ENCODE data around the gene FBLL1. TPM values are rescaled to one million over a fixed set of nuclear protein-coding genes. Genes with fewer than 3 reads are reported as not detected.
A peak's percentile ranks its signal among the peaks of the same experiment; 100 is the strongest.

Gene FBLL1
- total and polyA plus RNA-seq, 2 donors (not counting 3 experiments of a cell fraction or from before 2014, with no cell fraction given) = 0.44 to 2.5 TPM

DNA sequence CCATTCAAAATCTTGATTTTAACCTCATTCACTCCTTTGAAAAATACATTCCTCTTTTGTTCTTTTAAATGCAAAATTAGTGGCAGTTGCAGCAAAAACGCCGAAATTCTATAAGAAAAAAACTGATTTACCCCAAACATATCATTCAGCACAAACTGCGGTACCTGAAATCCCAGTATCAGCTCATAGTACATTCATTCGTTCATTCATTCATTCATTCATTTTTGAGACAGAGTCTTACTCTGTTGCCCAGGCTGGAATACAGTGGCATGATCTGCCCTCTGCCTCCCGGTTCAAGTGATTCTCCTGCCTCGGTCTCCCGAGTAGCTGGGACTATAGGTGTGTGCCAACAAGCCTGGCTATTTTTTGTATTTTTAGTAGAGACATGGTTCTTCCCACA lies 20.4 kb downstream of the FBLL1 start:
- Histone ChIP-seq H3K9me3 (replicated peaks; ENCODE audit: control insufficient read depth, insufficient read depth, low read length) (no peaks in the 10 kb centered on the region), H3K4me3 (replicated peaks in 1 of 3; ENCODE audit: insufficient read depth in 1 of 3, low read depth in 1 of 3, low read length in 3 of 3) (no peak overlapping the region), H3K9ac (replicated peaks; ENCODE audit: extremely low read depth, insufficient read depth, low read length) (no peak overlapping the region), H3K4me1 (ENCODE audit: control insufficient read depth, extremely low read depth, insufficient read depth, low read length) (no peaks in the 10 kb centered on the region), H3K79me2 (ENCODE audit: control insufficient read depth, insufficient read depth, low read length) (peaks cover 32% of the 10 kb centered on the region), H4K20me1 (replicated peaks; ENCODE audit: control insufficient read depth, extremely low read depth, insufficient read depth, low read length) (peaks cover 8% of the 10 kb centered on the region), H2AFZ (ENCODE audit: low read depth, low read length) (no peak overlapping the region), H3K36me3 (ENCODE audit: control insufficient read depth in 2 of 2, extremely low read depth in 1 of 2, insufficient read depth in 2 of 2, low read length in 2 of 2) (peaks cover 3 to 8% of the 10 kb centered on the region in 2 experiments), H3K9me1 (replicated peaks; ENCODE audit: control insufficient read depth, extremely low read depth, insufficient read depth, low read length) (peaks cover 8% of the 10 kb centered on the region), H3K4me2 (ENCODE audit: insufficient read depth, low read length) (no peak overlapping the region), H3K27ac (ENCODE audit: insufficient read depth, low read depth, low read length) (no peak overlapping the region), H3K27me3 (ENCODE audit: control insufficient read depth in 2 of 2, insufficient read depth in 2 of 2, low read length in 2 of 2) (no peaks in the 10 kb centered on the region)
- dilution Hi-C loops (cut with MboI; ENCODE audit: extremely low pct_ligation_motif_present, low sequenced_read_pairs) (no loop called here), intact Hi-C loops (cut with micrococcal nuclease) (no loop called here)
- CTCF ChIA-PET = interaction anchor here (0.7 kb wide), 1 partner anchor 10 kb away, joined by 3 read pairs; no protein-coding TSS in a partner anchor
- DNase-seq (ENCODE audit: low read depth, low spot score) (no peak), FAIRE-seq (no peak)
- TF ChIP-seq JUN (IDR thresholded peaks at IDR 0.05; ENCODE audit: borderline replicate concordance, insufficient read depth, insufficient read length, low read depth) (no peak), POLR2AphosphoS5 (IDR thresholded peaks at IDR 0.05; ENCODE audit: insufficient read depth, low read depth, low read length) (no peak), FOS (IDR thresholded peaks at IDR 0.05; ENCODE audit: borderline replicate concordance, insufficient read depth, low read length) (no peak), MYC (IDR thresholded peaks at IDR 0.05; ENCODE audit: low read depth, low read length) (no peak), GATA2 (IDR thresholded peaks at IDR 0.05; ENCODE audit: insufficient read depth, insufficient read length, low read depth, low read length) (no peak), EZH2 (IDR thresholded peaks at IDR 0.05; ENCODE audit: borderline replicate concordance, low read depth, low read length, severe bottlenecking) (no peak), POLR2A (IDR thresholded peaks at IDR 0.05; ENCODE audit: low read depth, low read length) (no peak)
- TF ChIP-seq, protein P1, sequence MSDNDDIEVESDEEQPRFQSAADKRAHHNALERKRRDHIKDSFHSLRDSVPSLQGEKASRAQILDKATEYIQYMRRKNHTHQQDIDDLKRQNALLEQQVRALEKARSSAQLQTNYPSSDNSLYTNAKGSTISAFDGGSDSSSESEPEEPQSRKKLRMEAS (IDR thresholded peaks at IDR 0.05; ENCODE audit: insufficient read depth, insufficient read length) = no peak
- TF ChIP-seq, protein P2, sequence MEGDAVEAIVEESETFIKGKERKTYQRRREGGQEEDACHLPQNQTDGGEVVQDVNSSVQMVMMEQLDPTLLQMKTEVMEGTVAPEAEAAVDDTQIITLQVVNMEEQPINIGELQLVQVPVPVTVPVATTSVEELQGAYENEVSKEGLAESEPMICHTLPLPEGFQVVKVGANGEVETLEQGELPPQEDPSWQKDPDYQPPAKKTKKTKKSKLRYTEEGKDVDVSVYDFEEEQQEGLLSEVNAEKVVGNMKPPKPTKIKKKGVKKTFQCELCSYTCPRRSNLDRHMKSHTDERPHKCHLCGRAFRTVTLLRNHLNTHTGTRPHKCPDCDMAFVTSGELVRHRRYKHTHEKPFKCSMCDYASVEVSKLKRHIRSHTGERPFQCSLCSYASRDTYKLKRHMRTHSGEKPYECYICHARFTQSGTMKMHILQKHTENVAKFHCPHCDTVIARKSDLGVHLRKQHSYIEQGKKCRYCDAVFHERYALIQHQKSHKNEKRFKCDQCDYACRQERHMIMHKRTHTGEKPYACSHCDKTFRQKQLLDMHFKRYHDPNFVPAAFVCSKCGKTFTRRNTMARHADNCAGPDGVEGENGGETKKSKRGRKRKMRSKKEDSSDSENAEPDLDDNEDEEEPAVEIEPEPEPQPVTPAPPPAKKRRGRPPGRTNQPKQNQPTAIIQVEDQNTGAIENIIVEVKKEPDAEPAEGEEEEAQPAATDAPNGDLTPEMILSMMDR (IDR thresholded peaks at IDR 0.05; ENCODE audit: extremely low read depth in 1 of 2, insufficient read depth in 1 of 2, low read depth in 1 of 2, low read length in 2 of 2) = no peak
- POLR2A ChIA-PET = no interaction called here
- BruUV-seq (replicated peaks) = TSS peak; percentile 1
